NCI-H2227 (cell line): ENCODE data around the gene NTRK3.
"Not testable (repeated sequence)": the region's sequence is repeated elsewhere in the genome, so short reads cannot be mapped to it uniquely, and the experiment has no call there.

Experiments
- DNase-seq: peaks from one replicate; lab custom pipeline; 2025; ENCODE audit not compliant: unreplicated experiment; lab: John Stamatoyannopoulos, UW

NTRK3 gene

GRCh38 chr15:88038261-88038660 lies 218.3 kb downstream of the NTRK3 start:
- no peak for DNase-seq

GRCh38 chr15:88036154-88036839 lies 220.2 kb downstream of the NTRK3 start:
- no peak for DNase-seq

GRCh38 chr15:88035381-88035780 lies 221.2 kb downstream of the NTRK3 start:
- no peak for DNase-seq

- DNase-seq: not testable (repeated sequence)
Measured at GRCh38 chr15:88033421-88033820, 223.1 kb downstream of the NTRK3 start.

GRCh38 chr15:88032787-88033186 lies 223.8 kb downstream of the NTRK3 start:
- no peak for DNase-seq

GRCh38 chr15:88031461-88031860 lies 225.1 kb downstream of the NTRK3 start:
- DNase-seq: no peak

GRCh38 chr15:88029696-88030095 lies 226.8 kb downstream of the NTRK3 start:
- DNase-seq: no peak

- DNase-seq: no peak
Measured at GRCh38 chr15:88028024-88028423, 228.5 kb downstream of the NTRK3 start.

- no peak for DNase-seq
Measured at GRCh38 chr15:88023914-88024313, 232.6 kb downstream of the NTRK3 start.

GRCh38 chr15:88022716-88023115 lies 233.8 kb downstream of the NTRK3 start:
- no peak for DNase-seq

GRCh38 chr15:88021601-88022000 lies 234.9 kb downstream of the NTRK3 start:
- no peak for DNase-seq

- DNase-seq: no peak
Measured at GRCh38 chr15:88020806-88021205, 235.7 kb downstream of the NTRK3 start.

GRCh38 chr15:88019656-88020055 lies 236.9 kb downstream of the NTRK3 start:
- DNase-seq: no peak

- DNase-seq: no peak
Measured at GRCh38 chr15:88018869-88019641, 237.5 kb downstream of the NTRK3 start.

- no peak for DNase-seq
Measured at GRCh38 chr15:88017753-88018152, 238.8 kb downstream of the NTRK3 start.

- no peak for DNase-seq
Measured at GRCh38 chr15:88016406-88016805, 240.1 kb downstream of the NTRK3 start.

GRCh38 chr15:88015228-88015860 lies 241.2 kb downstream of the NTRK3 start:
- no peak for DNase-seq

- DNase-seq: no peak
Measured at GRCh38 chr15:88014454-88015160, 241.9 kb downstream of the NTRK3 start.

- no peak for DNase-seq
Measured at GRCh38 chr15:88013111-88013510, 243.4 kb downstream of the NTRK3 start.

- DNase-seq: no peak
Measured at GRCh38 chr15:88012688-88013087, 243.9 kb downstream of the NTRK3 start.

GRCh38 chr15:88012233-88012632 lies 244.3 kb downstream of the NTRK3 start:
- no peak for DNase-seq
